HG02884 (cell line): ENCODE results near the gene INHA.

Source experiments
- ATAC-seq: cut with Tn5 transposase; IDR thresholded peaks from one replicate; pipeline ENCODE4 v1.9.1; 2021; ENCODE audit warnings: mild to moderate bottlenecking, moderate library complexity; ENCODE audit not compliant: unreplicated experiment

Gene INHA

GRCh38 chr2:219557791-219558785, 14.0 kb upstream of the INHA start:
- ATAC-seq = no peak

DNA sequence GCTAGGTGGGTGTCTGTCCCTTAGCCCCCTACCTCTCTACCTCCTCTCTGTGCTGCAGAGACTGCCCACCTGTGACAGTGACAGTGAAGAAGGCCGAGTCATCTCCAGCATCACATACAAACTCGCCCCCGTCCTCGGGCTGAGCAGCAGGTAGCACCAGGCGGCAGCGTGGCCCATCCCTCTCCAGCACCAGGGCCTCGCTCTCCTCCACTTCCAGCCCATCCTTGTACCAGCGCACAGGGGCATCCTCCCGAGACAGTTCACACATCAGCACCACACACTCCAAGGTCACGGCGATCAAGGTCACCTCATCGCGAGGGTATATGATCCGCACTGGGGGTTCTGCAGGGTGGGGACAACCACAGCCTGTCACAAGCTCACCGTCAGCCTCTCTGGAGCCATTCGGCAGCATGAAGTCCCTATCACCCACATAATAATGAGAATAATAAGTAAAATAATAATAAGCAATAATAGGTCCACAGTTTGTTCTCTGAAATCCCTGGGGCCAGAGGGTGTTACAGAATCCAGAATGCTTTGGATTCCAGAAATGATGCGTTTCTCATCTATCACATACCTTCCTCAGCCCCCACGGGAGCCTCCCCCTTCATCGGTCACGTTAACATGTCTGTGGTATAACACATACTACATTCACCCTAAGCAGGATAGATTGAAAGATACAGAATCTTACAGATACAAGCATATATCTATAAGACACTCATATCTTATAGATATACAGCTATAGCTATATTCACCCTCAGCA, 12.8 kb upstream of the INHA start:
- ATAC-seq = no peak

DNA sequence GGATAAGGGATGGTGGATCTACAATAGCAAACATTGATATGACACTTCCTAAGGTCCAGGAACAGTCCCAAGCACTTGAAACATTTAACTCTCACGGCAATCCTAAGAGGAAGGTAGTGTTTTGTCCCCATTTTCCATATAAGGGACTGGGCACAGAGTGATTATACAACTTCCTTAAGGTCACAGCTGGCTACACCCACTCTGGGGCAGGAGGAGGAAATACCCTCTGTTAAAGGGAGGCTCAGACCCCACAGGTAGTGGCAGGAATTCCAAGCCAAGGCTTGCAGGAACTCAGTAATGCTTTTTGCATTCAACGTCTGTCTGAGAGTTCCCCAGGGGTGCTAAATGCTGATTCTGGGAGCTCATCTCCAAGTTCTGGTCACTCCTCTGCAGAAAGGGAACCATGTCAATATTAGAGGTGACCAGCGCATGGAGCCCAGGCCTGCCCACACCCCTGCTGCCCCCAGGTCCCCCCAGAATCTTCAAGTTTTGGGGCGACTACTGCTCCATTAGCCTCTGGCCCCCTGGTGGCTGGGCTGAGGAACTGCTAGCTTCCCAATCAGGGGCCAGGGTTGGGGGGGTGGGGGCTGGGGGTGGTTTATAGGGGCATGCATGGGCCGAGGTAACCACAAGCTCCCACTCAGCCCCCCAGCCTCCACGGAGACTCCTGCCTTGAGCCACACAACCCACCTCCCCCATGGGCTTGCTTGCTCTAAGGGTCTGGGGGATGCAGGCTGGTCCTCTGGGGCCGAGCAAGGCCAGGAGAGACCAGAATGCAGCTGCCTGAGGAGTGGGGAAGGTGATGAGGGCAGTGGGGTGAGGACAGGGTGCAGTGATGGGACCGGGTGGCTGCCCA, 11.8 kb upstream of the INHA start:
- ATAC-seq = no peak

DNA sequence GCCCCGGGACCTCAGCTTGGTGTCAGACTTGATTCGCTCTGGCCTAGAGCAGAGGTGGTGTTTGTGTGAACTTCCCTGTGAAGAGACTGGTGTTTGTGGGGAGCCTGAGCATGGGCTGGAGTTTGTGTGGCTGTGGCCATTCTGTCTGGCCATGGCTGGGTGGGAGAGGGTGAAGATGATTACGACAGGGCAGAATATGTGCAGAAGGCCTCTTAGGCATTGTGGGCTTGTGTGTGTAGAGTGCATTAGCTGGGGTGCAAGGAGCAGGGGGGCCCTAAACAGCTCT, 11.3 kb upstream of the INHA start:
- ATAC-seq = no peak

- no peak for ATAC-seq
Observed at GRCh38 chr2:219561179-219562048, 10.7 kb upstream of the INHA start.

- no peak for ATAC-seq
Observed at GRCh38 chr2:219562049-219563020, 9.8 kb upstream of the INHA start.

DNA sequence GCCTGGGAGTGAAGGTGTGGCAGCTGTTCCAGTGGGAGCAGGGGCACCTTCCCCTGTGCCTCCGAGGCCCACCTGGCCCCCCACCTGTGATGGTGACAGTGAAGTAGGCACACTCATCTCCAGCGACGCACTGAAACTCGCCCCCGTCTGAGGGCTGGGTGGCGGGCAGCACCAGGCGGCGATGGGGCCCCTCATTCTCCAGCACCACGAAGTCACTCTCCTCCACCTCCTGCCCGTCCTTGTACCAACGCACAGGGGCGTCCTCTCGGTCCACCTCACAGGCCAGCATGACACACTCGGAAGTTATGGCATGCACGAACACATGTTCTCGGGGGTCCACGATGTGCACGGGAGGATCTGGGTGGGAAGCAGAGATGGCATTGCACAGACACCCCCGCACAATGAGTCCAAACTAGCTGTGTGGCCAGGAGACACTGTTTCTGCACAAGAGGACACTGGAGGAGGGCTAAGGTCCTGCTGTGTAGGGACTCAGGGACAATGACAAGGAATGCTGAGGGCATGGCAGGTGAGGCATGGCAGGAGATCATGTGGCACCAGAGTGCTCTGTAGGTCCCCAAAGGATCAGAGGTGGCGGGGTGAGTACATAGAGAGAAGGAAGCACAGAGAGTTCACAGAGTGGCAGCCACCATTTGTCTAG, 8.7 kb upstream of the INHA start:
- ATAC-seq = no peak

DNA sequence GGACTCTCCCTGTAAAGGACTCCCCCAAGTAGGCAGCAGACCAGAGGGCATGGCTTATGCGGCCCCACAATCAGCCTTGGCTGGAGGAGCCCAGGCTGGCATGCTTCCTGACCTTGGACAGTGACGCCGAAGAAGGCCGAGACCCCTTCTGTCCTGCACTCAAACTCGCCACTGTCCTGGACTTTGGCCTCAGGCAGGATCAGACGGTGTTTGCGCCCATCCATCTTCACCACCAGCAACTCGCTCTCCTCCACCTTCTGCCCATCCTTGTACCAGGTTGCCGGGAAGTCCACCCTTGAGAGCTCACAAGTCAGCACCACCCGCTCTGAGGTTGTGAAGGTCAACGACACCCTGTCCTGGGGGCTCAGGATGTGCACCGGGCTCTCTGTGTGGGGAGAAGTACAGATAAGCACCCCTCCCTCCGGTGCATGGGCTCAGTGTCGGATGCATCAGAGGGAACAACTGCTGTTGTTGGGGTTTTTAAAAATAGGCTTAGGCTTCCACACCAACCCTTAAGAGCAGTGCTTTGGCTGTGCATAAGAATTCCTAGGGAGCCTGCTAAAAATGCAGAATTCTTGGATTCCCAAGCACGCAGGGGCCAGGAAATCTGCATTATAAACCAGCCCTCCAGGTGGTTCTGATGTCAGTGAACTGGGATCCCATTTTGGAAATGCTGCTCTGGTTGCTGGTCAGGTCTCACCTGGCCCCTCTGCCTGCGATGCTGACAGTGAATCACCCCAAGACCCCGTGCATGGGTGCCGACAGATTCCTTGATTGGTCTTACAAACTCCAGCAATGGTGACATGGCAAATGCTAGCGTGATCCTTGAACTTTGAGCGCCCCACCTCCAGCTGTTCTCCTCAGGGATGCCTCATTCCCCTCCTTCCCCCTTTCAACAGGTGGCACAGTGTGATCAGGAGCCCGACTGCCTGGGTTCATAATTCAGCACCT, 6.7 kb upstream of the INHA start:
- ATAC-seq = no peak

GRCh38 chr2:219566640-219567039, 5.5 kb upstream of the INHA start:
- ATAC-seq = no peak

DNA sequence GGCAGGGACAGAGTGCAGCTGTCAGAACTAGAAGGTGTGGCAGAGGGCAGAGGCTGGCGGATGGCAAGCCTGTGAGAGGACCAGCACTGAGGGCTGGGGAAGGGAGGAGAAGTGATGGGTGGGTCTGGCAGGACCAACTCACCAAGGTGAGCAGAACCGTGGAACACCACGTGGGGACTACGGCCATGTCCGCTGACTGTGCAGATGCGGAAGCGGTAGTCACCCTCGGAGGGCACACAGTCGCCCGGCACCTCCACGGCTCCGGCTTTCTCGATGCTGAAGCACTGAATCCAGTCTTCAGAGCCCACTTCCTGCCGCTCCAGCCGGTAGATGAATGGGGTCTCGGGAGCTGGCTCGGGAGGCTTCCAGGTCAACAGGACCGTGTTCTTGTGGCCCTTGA, 5.0 kb upstream of the INHA start:
- ATAC-seq = no peak

- ATAC-seq = no peak
Observed at GRCh38 chr2:219567791-219568361, 4.2 kb upstream of the INHA start.

GRCh38 chr2:219569041-219569440, 3.1 kb upstream of the INHA start:
- ATAC-seq = no peak

DNA sequence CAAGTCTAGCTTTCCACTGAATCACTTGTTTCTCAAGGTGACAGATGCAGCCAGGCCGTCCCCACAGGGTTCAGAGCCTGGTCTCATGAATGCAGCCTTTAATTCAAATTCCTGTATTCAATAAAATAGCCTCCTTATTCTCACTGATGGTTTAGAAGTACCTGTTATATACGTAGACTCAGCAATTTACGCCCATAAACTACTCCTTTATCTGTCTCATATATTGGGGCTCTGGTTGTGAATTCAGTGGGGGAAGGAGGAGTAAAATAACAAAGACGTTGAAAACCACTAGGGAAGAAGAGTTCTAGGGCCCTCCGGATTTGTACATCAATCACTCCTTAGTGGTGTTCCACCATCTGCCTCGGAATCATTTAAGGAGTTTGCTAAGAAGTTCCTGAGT, 2.5 kb upstream of the INHA start:
- no peak for ATAC-seq

DNA sequence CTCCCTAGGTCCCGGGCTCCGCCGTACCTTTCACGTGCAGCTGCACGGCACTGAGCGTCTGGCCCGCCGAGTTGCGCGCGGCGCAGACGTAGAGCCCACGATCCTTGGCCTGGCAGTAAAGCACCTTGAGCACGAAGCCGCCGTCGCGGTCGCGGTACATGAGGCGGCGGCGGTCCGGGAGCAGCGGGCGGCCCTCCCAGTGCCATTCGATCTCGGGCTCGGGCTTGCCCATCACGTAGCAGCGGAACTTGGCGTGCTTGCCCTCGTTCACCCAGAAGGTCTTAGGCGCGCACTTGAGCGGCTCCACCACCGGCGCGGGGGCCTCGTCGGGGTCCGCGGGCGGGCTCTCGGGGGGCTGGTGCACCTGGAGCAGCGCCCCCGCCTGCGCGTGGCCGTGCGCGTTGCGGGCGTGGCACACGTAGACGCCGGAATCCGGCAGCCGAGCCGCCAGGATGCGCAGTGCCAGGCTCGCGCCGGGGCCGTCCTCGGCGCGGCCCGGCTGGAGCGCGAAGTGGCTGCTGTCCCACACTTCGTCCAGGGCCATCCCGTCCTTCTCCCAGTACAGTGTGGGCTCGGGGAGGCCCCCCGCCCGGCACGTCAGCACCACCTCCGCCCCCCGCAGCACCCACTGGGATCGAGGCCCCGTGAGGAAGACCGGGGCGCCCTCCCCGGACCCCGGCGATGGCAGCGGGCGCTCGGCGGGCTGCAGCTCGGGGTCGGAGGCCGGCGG, 1.8 kb upstream of the INHA start:
- ATAC-seq = no peak

- ATAC-seq = no peak
Observed at GRCh38 chr2:219570924-219571310, 1.2 kb upstream of the INHA start.
